Urothelium cell line (cell line): ENCODE results near the gene SRRM3.
"Not testable (repeated sequence)": the region's sequence is repeated elsewhere in the genome, so short reads cannot be mapped to it uniquely, and the experiment has no call there.

Experiments used
- DNase-seq: peaks from one replicate; pipeline ENCODE4 v3.0.0; 2011; ENCODE audit warnings: low spot score, mixed read lengths
- FAIRE-seq: peaks from 2 replicates; lab custom pipeline; 2011; peaks lifted over from hg19 to GRCh38; lab: Jason Lieb, UNC

Gene SRRM3

DNA sequence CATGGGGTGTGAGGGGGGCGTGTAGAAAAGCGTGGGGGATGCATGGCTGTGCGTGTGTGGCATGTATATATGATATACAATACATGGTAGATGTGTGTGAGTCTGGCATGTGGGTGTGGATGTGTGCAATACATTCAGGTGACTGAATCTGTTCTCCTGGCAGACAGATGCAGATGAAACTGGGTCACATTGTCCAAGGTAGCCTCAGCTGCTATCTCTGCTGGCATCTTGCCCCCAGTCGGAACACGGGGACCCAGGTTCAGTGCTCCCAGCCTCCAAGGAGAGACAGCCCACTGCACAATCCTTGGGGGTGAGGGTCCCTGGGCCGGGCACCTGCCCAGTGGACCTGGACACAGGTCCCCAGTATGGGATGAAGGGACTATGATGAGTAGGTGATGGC is 12.4 kb upstream of the SRRM3 start:
- FAIRE-seq (peak; percentile 88), DNase-seq (no peak)

DNA sequence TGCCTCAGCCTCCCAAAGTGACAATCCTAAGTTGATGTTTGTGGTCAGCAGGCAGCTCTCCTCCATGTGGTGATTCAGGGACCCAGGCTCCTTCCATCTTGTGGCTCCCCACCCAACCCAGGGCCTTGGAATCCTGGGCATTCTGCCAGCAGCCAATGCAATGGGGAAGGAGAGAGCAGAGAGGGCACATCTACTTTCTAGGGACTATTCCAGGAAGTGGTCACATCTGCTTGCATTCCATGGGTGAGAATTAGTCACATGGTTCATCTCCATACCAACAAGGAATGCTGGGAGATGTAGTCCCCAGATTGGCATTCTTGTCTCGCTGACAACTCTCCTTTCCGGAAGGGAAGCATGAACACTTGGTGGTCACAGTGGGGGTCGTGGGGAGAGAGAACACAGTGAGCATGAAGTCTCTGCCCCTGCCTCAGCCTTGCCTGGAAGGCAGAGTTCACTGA is 9.9 kb upstream of the SRRM3 start:
- no peak for FAIRE-seq
- peak; percentile 45 for DNase-seq

DNA sequence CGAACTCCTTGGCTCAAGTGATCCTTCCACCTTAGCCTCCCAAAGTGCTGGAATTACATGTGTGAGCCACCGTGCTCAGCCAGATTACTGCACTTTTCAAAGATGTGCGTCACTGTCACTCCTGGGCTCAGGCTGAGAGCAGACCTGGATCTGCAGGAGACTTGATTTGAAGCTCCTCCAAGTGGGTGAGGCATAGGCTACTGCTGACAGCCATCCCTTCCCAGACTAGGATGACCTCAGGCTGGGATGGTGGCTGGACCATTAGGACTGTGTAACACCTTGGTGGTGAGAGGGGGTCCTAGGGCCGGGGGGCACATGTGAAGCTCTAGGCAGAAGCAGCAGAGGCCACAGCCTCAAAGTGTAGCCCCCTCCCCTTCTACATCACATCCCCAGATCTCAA is 8.2 kb upstream of the SRRM3 start:
- DNase-seq (no peak), FAIRE-seq (no peak)

DNA sequence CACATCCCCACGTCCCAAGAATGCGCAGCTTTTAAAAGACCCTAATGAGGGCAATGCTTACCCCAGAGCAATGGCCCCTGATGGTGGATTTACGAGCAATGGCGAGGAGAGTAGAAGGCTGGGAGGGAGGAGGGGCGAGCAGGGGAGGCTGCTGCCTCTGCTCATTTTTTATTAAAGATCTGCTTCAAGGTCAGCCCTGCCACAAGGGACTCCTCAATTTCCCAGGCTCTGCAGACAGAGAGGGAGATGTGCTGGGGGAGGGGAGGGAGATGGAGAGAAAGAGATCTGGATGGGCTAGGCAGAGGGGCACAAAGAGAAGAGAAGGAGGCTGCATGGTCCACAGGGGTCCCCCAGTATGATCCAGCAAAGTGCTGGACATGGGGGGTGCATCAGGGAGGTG is 7.8 kb upstream of the SRRM3 start:
- no peak for FAIRE-seq
- DNase-seq = no peak

DNA sequence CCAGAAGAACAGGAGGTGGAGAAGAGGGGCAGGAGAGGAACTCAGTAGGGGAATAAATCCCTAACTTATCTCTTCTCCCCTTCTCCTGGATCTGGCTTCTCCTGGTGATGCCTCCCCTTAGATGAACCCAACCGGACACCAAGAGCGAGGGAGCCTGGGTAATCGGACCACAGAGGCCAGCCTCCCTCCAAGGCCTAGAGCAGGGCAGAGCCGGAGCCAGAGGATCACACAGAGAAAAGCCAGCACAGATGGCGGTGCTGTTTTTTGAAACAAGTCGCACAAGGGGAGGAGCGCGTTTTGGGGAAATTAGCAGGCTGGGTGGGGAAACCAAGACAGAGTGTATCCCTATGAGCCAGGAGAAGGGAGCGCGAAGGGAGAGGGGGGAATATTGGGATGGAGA is 4.9 kb upstream of the SRRM3 start:
- FAIRE-seq (no peak), DNase-seq (no peak)

DNA sequence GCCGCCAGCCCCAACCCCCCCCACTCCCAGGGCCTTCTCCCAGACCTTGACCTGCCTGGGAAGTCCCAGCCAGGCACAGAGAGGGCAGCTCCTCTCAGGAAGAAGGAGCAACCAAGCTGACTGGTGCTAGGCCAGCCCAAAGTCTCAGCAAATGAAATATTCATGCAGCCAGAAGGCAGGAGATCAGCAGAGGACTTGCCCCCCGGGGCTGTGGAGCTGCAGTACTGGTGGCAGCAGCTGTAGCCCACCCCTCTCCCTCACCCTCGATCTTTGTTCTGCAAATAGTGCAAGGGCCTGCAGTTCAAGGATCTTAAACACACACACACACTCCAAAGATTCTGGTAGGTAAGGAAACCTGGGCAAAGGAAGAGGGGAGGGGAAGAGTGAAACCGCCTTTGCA is 3.5 kb upstream of the SRRM3 start:
- FAIRE-seq (no peak), DNase-seq (no peak)

DNA sequence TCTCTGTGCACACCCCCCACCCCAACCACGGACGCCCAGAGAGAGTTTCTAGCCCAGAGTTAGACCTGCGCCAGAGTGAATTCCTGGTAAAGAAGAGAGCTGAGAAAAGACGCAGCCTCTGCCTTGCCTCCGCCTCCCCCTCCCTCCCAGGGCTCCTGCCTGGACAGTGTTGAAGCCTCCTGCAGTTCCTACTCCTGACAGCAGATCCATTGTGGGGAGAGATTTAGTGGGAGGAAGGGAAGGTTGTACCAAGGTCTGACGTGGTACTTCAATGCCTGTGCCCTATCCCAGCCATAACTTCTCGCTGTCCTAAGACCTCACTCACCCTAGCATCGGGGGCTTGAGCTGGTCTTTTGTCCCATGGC is 952 bp downstream of the SRRM3 start:
- FAIRE-seq (no peak), DNase-seq (no peak)

DNA sequence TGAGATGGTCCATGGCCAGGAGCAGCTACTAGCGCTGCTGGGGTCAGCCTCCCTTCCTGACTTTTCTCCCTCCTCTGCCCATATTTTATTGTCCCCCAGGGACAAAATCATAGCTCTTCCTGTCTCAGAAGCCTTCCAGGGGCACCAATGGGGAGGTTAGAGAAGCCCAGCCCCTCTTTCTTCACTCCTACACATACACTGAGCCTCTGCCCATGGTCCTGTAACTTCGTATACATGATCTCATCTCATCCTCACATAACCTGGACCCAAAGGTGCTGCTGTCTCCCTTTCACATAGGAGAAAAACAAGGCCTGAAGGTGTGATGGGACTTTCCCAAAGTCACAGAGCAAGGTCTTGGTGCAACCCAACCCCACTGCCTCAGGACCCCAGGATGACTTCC is 2.5 kb downstream of the SRRM3 start:
- DNase-seq = no peak
- no peak for FAIRE-seq

DNA sequence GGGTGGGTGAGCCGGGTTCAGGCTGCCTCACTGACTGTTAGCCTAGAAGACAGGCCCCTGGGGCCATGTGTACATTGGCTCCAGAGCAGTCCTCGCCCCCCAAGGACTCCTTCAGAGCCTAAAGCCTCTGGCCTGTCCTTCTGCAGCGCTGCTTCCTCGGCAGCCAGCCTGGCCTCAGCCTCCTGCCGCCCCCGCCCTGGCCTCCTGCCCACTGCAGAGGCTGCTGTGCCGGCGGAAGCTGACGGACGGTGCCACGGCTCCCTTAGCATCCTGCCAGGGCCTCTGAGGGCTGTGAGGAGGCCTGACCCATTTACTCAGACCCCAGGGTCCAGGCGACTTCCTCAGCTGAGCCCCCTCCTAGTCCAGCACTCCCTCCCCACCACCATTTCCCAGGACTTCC is 4.9 kb downstream of the SRRM3 start:
- peak; percentile 60 for DNase-seq
- no peak for FAIRE-seq

DNA sequence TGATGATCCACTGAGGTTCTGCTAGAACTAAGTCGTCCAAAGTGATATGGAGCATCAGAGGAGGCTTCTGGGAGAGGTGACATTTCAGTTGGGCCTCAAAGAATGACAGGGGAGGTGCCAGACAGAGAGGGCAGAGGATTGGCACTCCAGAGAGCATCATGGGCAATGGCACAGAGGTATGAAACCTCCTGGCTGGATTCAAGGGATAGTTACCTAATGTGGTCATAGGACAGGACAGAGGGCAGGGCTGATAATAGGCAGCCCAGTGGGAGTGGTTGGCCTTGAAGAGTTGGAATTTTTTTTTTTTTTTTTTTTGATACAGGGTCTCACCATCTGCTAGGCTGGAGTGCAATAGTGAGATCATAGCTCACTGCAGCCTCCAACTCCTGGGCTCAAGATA is 7.6 kb downstream of the SRRM3 start:
- no peak for FAIRE-seq
- DNase-seq = no peak

DNA sequence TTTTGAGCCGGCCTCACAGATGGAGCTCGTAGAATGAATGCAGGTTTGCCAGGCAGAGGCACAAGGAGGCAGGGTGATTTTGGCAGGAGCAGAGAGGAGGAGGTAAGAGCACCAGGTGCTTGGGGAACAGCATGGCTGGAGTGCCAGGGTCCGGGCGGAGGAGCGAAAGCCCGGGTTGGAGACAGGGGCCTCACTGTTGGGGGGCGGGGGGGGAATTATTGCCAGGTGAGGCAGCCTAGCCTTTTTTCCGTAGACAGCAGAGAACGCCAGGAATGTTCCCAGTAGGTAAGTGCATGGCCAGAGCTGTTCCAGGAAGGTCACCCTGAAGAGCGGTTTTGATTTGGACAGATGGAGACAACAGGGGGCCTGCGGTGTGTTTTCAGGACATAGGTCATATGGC is 9.5 kb downstream of the SRRM3 start:
- FAIRE-seq (no peak), DNase-seq (no peak)

DNA sequence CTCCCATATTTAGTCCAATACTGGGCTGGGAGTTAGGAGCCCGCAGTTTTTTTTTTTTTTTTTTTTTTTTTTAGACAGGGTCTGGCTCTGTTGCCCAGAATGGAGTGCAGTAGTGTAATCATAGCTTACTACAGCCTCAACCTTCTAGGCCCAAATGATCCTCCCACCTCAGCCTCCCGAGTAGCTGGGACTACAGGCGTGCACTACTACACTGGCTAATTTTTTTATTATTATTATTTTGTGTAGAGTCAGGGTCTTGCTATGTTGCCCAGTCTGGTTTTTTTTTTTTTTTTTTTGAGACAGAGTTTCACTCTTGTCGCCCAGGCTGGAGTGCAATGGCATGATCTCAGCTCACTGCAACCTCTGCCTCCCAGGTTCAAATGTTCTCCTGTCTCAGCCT is 13.7 kb downstream of the SRRM3 start:
- DNase-seq, FAIRE-seq: not testable (repeated sequence)

DNA sequence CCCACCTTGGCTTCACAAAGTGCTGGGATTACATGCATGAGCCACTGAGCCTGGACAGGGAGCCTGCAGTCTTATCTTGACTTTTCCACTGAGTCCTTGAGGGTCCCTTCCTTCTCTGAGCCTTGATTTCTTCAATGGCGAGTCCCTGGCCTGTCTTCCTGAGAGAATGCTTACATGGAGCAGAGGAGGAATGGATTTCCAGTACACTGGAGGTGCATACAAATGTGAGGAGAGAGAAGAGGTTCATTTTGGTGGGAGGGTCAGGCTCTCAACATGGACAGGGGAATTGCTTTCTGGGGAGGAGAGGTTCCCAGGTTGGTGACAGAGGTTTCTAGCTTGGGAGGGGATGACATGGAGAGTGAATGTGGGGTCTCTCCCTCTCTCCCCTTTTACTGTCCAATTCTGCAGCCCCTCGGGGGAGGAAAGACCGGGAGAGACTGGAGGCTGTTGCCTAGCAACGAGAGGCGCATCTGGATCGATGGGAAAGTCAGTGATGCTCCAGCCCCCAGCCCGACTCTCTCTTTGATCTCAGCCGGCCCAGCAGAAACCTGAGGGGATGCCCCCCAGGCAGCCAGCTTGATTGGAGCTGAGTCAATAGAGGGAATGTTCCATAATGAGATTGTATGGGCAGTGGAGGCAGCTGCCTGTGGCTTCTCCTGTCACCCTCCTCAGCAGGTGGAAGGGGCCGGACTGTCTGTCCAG is 14.8 kb downstream of the SRRM3 start:
- FAIRE-seq (no peak), DNase-seq (no peak)

DNA sequence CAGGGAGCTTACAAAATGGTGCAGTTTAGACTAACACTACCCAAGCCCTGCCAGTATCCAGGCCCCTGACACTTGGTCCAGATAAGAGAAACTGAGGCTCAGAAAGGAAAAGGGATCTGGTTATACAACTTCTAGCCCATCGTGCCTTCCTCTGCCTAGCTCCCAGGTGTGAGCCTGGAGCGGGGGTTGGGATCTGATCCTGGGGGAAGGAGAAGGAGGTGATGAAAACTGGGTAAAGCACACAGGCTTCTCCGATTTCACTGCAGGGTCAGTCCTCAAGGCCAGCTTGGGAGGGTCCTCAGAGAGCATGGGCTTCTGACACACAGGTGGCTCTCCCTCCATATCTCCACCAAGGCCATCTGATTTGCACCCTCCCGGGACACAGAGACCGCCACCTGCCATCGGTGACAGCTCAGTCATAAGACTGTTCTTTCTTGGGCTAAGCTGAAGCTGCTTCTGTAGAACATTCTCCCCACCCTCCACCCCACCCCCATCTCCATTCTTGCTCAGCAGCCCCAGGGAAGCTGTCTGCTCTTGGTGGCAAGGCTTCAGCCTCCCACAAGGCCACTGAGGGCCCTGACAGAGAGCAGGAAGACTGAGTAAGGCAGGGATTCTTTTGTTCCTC is 16.4 kb downstream of the SRRM3 start:
- no peak for FAIRE-seq
- no peak for DNase-seq

DNA sequence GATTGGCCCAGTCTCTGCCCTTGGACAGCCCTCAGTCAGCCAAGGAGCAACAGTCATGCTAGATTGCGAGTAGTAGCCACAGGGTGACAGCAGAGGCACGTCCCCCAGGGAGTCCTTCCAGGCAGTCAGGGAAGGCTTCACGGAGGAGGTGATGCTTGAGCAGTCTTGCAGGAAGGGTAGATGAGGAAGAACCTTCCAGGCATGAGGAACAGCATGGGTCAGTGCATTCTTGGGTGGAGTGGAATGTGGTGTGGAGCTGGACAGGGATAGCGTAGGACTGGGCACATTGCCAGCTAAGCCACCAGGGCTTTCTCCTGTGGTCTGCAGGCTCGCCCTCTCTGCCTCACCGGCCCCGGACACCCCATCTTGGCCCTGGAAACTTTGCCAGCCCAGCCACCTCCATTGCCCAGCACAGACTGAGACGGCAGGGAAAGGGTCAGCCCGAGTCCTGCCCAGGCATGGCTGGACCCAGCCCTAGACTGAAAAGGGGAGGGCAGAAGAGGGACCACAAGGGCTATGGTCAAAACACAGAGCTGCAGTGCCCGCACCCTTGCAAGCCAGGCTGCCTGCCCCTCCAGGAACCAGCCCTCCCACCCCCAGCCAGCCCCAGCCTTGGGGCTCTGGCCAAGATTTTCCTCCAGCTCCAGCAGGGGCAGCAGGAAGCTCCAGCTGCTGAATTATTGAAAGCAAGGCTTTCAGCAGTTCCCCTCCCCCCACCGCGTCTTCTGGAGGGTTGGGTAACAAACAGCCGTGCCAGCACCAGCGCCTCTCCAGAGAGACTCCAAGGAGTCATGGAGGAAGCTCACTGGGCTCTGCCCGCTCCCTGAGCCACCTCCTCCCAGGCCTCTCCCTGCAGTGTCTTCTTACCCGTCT is 18.7 kb downstream of the SRRM3 start:
- FAIRE-seq = no peak

DNA sequence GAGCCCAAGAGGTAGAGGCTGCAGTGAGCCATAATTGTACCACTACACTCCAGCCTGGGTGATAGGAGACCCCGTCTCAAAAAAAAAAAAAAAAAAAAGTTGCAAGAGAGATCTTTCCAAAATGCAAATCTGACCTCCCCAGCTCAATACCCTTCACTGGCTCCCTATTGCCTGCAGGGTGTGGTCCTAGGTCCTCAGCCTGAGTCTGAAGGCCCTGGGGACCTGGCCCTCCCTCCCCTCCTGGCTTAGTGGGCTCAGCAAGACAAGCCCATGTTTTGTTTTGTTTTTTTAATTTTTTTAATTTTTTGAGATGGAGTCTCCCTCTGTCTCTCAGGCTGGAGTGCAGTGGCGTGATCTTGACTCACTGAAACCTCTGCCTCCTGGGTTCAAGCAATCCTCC is 20.6 kb downstream of the SRRM3 start:
- FAIRE-seq (no peak), DNase-seq (no peak)

More for the DNA sequence above, 18.7 kb downstream of the SRRM3 start:
- peak; percentile 30 for DNase-seq

DNA sequence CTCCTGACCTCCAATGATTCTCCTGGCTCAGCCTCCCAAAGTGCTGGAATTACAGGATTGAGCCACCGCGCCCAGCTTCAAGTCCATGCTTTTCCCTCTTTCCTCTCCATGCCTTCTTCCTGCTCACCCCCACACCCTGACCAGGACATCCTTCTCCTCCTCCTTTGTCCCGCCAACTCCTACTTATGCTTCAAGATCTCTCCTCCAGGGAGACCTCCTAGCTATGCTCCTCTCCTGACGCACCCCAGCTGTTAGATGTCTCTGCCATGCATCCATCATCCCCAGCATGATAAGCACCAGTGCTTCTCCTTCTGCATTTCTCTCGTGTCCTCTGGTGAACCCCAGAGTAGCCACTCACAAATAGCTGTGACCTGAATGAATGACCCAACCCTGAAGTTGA is 21.1 kb downstream of the SRRM3 start:
- DNase-seq (no peak), FAIRE-seq (no peak)

DNA sequence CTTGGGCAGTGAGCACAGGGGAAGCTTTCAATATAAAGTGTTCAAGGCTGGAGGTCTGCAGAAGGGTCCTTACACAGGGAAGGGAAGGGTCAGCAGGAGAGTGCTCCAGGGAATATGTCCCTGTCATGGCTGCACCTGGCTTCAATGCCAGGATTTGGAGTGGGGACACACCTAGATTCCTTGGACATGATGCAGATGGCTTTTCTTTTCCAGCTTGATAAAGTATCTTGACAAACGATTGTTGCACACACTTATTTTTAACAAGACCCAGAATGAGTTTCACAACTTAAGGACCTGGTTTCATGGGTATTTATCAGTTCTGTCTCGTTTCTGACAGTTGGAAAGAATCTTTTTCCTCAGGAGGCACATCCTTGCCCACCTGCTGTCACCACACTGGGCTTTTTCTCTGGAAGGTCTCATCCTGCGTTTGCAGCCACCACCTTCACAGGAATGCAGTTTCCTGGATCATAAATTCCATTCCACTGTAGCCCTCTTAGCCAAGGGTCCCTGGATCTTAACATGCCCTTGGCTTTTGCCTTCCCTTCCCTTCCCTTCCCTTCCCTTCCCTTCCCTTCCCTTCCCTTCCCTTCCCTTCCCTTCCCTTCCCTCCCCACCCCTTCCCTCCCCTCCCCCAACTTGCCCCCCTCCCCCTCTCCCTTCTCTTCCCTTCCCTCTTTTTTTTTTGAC is 21.7 kb downstream of the SRRM3 start:
- no peak for DNase-seq
- FAIRE-seq = no peak

DNA sequence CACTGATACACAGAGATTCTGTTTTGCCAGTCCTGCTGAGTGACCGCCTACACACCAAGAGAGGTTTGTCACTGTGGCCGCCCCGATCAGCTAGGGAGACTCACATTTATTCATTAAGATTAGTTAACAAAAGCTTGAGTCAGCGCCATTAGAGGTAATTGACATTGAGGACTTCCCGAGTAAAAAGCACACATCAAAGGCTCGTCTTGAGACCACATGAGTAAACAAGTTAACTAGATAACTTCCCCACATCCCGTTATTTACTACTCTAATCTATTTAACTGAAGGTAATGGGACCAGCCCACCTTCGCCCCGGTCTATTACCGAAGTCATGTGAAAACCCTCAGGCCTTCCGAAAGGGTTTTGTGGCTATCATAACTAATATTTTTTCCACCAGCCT is 23.0 kb downstream of the SRRM3 start:
- FAIRE-seq (no peak), DNase-seq (no peak)

DNA sequence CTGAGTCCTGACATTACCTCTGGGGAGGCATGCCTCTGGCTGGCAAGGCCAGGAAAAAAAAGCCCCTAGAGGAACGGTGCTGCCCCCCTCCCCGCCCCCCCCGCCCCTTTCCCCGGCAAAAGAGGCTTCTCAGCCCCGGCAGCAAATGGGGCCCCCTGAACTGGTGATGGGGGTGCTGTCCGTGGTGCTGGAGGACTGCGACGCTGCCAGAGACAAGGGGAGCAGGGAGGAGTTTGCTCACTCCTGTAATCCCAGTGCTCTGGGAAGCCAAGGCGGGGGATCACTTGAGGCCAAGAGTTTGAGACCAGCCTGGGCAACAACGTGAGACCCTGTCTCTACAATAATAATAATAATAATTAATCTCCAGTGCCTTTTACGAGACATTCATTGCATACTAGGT is 23.7 kb downstream of the SRRM3 start:
- DNase-seq = peak; percentile 65
- no peak for FAIRE-seq

DNA sequence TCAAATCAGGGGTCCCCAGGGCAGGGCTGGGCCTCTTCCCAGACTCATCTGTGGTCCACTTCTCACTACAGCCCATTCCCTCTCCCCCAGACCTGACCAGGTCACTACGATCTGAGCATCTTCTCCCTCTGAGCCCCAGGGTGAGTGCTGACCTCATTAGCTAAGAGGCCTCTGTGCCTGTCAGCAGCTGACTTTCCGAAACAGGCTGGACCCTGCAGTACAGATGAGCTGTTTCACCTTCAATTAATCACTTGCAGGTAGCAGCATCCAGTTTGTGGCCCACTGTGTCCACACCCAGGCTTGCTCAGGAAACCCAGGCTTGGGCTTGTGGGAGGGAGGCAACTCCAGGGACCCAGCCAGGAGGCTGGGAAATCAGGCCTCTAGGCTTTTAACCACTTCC is 24.3 kb downstream of the SRRM3 start:
- no peak for DNase-seq
- no peak for FAIRE-seq
